Lung (tissue), 12 donors: ENCODE data around the gene ATF7IP. TPM values are rescaled to one million over a fixed set of nuclear protein-coding genes. Genes with fewer than 3 reads are reported as not detected.

Source experiments
- ATAC-seq: fragments of 200-7000 bp; cut with Tn5 transposase; one replicate; pipeline ENCODE4 v1.9.1; 2020; ENCODE audit warnings: moderate number of reproducible peaks; ENCODE audit not compliant: insufficient read depth, low FRiP score
- DNase-seq, 3 donors: peaks; one replicate each; pipeline ENCODE4 v3.0.0-alpha.2; 2013 to 2017
- H3K27ac ChIP-seq, 2 donors: one replicate each; pipeline ENCODE4 v1.5.1; 2013; ENCODE audit warnings: mild to moderate bottlenecking in 2 of 2, moderate library complexity in 2 of 2, control low read depth in 1 of 2, inconsistent platforms in 1 of 2, low read depth in 1 of 2, low read length in 1 of 2
- H3K27me3 ChIP-seq, 3 donors: one replicate each; pipeline ENCODE4 v1.5.1; 2013; ENCODE audit warnings: low read length in 2 of 3; ENCODE audit not compliant: control insufficient read depth in 3 of 3, insufficient read depth in 3 of 3
- H3K36me3 ChIP-seq, 4 donors: one replicate each; pipeline ENCODE4 v1.5.1; 2013; ENCODE audit warnings: low read length in 4 of 4, mild to moderate bottlenecking in 1 of 4, moderate library complexity in 1 of 4; ENCODE audit not compliant: control insufficient read depth in 4 of 4, insufficient read depth in 4 of 4
- H3K4me1 ChIP-seq, 5 donors: one replicate each; pipeline ENCODE4 v1.5.1; 2013; ENCODE audit warnings: low read length in 5 of 5, mild to moderate bottlenecking in 2 of 5, moderate library complexity in 1 of 5; ENCODE audit not compliant: control insufficient read depth in 5 of 5, insufficient read depth in 5 of 5
- H3K4me3 ChIP-seq: one replicate; pipeline ENCODE4 v1.5.1; 2013; ENCODE audit warnings: mild to moderate bottlenecking, control low read depth, moderate library complexity
- H3K9ac ChIP-seq, 2 donors: one replicate each; pipeline ENCODE4 v1.5.1; 2013; ENCODE audit warnings: low read length in 2 of 2, control low read depth in 1 of 2; ENCODE audit not compliant: insufficient read depth in 1 of 2
- H3K9me3 ChIP-seq, 4 donors: one replicate each; pipeline ENCODE4 v1.5.1; 2013; ENCODE audit warnings: low read length in 3 of 4, mild to moderate bottlenecking in 1 of 4, moderate library complexity in 1 of 4; ENCODE audit not compliant: control insufficient read depth in 4 of 4, insufficient read depth in 3 of 4
- WGBS, 2 donors: extraction: QIAGEN DNeasy Blood & Tissue Kit; methylation state at CpG; one replicate each; pipeline ENCODE4 v1.1.7; 2013; 5-methylcytosine and 5-hydroxymethylcytosine counted together
- polyA plus RNA-seq, 2 donors: library from polyadenylated mRNA; stranded (reverse); fragments of 200-250 nt; gene quantifications; one replicate each; pipeline ENCODE4 v1.2.1, GENCODE V29; 2013
- total RNA-seq, 2 donors: library from RNA; depleted of rRNA in 1 of 2; stranded (reverse); fragments of >200 nt in 1 of 2; gene quantifications; one replicate each; pipeline ENCODE4 v1.2.1, GENCODE V29; 2014 to 2021
- TF ChIP-seq, protein P1 (sequence below): IDR thresholded peaks from 2 replicates; pipeline ENCODE4 v1.5.1; 2012; ENCODE audit warnings: mild to moderate bottlenecking; ENCODE audit errors: control extremely low read depth, extremely low read depth
- donor health status: control.
- donor health status: control.
- donor health status: Bipolar disorder and iron deficiency.
- donor health status: healthy.
- donor health status: DM: yes; HTN: yes; CAD: no.

The ATF7IP gene
- total and polyA plus RNA-seq, 4 donors, result 6.9 to 122 (median 33.1) TPM

DNA sequence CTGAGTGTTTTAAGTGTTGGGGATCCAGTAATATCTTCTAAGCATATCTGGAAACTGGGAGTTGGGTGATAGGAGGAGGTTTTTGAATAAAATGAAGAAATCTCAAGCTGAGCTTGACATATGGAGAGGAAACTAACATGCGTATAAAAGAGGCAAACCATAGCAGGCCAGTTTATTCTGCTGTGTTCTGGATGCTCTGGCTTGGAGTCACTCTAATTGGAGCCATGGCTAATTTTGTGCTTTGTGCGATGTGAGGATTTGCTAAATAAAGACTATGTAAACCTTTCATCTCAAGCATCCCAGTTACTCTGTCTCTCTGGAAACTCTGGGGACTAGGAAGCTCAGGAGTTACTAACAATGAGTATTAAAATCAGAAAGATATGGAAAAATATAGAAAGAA, 66.5 kb downstream of the ATF7IP start:
- no peak overlapping the region for H3K4me3 ChIP-seq
- TF ChIP-seq, protein P1, sequence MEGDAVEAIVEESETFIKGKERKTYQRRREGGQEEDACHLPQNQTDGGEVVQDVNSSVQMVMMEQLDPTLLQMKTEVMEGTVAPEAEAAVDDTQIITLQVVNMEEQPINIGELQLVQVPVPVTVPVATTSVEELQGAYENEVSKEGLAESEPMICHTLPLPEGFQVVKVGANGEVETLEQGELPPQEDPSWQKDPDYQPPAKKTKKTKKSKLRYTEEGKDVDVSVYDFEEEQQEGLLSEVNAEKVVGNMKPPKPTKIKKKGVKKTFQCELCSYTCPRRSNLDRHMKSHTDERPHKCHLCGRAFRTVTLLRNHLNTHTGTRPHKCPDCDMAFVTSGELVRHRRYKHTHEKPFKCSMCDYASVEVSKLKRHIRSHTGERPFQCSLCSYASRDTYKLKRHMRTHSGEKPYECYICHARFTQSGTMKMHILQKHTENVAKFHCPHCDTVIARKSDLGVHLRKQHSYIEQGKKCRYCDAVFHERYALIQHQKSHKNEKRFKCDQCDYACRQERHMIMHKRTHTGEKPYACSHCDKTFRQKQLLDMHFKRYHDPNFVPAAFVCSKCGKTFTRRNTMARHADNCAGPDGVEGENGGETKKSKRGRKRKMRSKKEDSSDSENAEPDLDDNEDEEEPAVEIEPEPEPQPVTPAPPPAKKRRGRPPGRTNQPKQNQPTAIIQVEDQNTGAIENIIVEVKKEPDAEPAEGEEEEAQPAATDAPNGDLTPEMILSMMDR, result no peak
- WGBS, 2 donors, result 88 to 95% methylated on average over 2 of the region's 2 CpGs

DNA sequence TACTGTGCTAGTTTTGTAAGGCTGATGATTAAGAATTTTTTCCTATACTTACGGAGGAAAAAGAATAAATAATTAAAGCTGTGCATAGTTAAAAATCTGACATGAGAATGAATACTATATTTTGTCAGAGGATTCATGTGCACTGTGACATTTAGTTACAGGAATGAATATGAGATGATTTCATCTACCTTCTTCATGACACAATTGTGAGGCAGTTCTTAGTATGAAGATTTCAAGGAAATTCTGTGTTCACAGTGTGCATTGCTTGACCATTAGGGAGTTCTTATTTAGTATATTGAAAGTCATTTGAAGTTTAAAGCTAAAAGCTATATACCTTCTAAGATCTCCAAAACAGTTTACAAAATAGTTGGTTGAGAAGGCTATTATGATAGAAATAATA, 70.1 kb downstream of the ATF7IP start:
- no peak for DNase-seq
- TF ChIP-seq, protein P1, result no peak
- no peaks in the 10 kb centered on the region for H3K27me3 ChIP-seq
- peaks cover 0 to 6% (median 0%) of the 10 kb centered on the region in 5 donors for H3K4me1 ChIP-seq
- peaks cover 1 to 40% (median 22%) of the 10 kb centered on the region in 4 donors for H3K36me3 ChIP-seq
- no peak overlapping the region for H3K4me3 ChIP-seq
- H3K9ac ChIP-seq, result no peak overlapping the region
- no peak overlapping the region for H3K27ac ChIP-seq
- no peak for ATAC-seq
- WGBS, 2 donors, result 93 to 96% methylated on average over 1 of the region's 1 CpG
- peaks cover 0 to 2% (median under 1%) of the 10 kb centered on the region in 4 donors for H3K9me3 ChIP-seq

More for the DNA sequence above, 66.5 kb downstream of the ATF7IP start:
- ATAC-seq (no peak), DNase-seq (no peak)
- H3K4me1 ChIP-seq, result peaks cover 0 to 15% (median 0%) of the 10 kb centered on the region in 5 donors
- no peaks in the 10 kb centered on the region for H3K27me3 ChIP-seq
- H3K9ac ChIP-seq, result no peak overlapping the region
- H3K36me3 ChIP-seq, result peaks cover 4 to 37% (median 14%) of the 10 kb centered on the region in 4 donors
- H3K27ac ChIP-seq, result peak overlapping the region in 1 of 2 donors; percentile 6
- H3K9me3 ChIP-seq, result peaks cover 0 to 3% (median 0%) of the 10 kb centered on the region in 4 donors

DNA sequence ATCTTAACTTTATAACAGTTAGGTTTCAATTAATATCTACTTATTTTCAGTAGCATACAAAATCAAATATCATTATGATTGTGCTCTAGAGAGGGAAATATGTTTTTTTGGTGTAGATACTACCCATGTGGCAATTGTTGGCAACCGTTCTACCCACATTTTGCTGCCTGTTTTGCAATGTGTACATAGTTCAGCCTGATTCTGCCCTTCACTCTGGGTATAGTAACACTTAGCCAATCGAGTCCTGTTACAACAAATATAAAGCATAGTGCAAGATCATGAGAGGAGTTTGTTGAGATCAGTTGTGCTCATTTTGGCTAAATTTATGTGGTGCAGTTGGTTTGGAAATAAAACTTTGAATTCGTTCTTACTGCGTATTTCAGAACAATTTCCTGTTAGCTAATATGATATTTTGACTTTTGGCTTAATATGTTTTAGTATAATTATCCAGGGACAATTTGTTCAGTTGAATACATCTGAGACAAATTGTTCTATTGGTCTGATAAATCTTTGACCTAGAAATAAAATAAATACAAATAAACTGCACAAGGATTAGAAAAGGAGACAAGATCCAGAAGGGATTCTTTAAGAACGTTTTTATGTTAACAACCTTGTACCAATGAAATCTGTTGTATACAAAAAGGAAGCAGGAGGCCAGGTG, 76.9 kb downstream of the ATF7IP start:
- peaks cover 0 to 5% (median 0%) of the 10 kb centered on the region in 4 donors for H3K9me3 ChIP-seq
- DNase-seq (no peak), ATAC-seq (no peak)
- 40 to 63% methylated on average over 5 of the region's 5 CpGs for whole genome bisulfite sequencing, 2 donors
- no peaks in the 10 kb centered on the region for H3K27me3 ChIP-seq
- no peak overlapping the region for H3K9ac ChIP-seq
- TF ChIP-seq, protein P1, result no peak
- peaks cover 0 to 3% (median 0%) of the 10 kb centered on the region in 5 donors for H3K4me1 ChIP-seq
- H3K36me3 ChIP-seq, result peaks cover 5 to 44% (median 17%) of the 10 kb centered on the region in 4 donors
- H3K27ac ChIP-seq, result no peak overlapping the region
- no peak overlapping the region for H3K4me3 ChIP-seq
